T-helper 17 cell (primary cell): ENCODE results near the gene GABRG1. TPM values are rescaled to one million over a fixed set of nuclear protein-coding genes. Genes with fewer than 3 reads are reported as not detected.

ENCODE experiments used
- ATAC-seq: fragments of 150-1000 bp; cut with Tn5 transposase; 2 replicates; pipeline ENCODE4 v1.10.0; 2021; ENCODE audit warnings: mild to moderate bottlenecking, moderate library complexity
- DNase-seq, 3 donors: peaks; one replicate each; pipeline versions ENCODE4 v3.0.0 to v3.0.0-alpha.2; 2020 to 2021
- H3K9me3 ChIP-seq: one replicate; pipeline ENCODE4 v1.7.0; 2013; ENCODE audit warnings: low read length, mild to moderate bottlenecking; ENCODE audit not compliant: control insufficient read depth, poor library complexity, severe bottlenecking
- H3K27ac Mint-ChIP-seq: one replicate; pipeline ENCODE4 v1.8.0; 2022; ENCODE audit warnings: mild to moderate bottlenecking, moderate library complexity, mixed read lengths
- H3K27me3 Mint-ChIP-seq: one replicate; pipeline ENCODE4 v1.8.0; 2022; ENCODE audit warnings: mixed read lengths
- H3K36me3 Mint-ChIP-seq: one replicate; pipeline ENCODE4 v1.8.0; 2022; ENCODE audit warnings: low read depth, mixed read lengths
- H3K4me1 Mint-ChIP-seq: one replicate; pipeline ENCODE4 v1.8.0; 2022; ENCODE audit warnings: mild to moderate bottlenecking, mixed read lengths
- H3K4me3 Mint-ChIP-seq: one replicate; pipeline ENCODE4 v1.8.0; 2022; ENCODE audit warnings: mild to moderate bottlenecking, moderate library complexity, mixed read lengths
- total RNA-seq, 4 donors: library from RNA in 2 of 4; stranded (reverse) in 2 of 4; gene quantifications; one replicate each; pipeline ENCODE4 v1.2.3 and lab custom pipeline; 2022 to 2026

GABRG1 gene
- not detected for total RNA-seq
- total RNA-seq (lab: John Stamatoyannopoulos, UW), result 0 reads per million in 2 donors

DNA sequence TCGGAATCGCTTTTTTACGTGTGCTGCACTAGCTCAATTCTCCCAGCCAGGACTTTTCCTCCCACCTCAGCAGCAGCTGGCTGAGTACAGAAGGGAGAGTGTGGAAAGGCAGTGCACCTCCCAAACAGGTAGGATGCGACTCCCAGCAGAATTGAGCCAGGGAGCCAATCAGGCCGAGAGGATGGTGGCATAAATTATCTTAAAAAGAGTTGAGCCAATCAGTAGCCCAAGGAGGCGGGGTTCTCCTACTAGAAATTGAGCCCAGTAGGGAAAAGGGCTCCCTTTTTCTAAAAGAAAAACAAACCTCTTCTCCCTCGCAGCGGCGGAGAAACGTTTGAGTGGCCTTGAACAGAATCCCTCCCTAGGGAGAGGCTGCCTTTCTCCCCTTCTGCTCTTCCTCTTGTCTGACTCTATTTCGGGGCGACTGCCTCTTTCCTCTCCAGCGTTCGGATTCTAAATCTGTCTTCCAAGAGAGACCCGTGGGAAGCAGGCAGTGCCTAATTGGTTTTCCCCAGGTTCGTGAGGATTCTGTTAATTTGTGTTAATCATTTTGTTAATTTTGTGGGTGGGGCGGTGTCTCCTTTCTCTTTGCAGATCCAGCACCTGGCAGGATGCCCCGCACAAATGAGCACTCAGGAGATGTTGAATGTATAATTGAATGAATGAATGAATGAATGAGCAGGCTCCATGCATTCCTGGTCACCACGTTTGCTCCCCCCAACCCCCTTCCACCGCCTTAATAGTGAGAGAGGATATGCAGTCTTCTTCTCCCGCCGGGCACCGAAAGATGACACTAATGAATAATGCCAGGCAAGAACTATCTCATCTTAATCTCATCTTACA is at the start of gene GABRG1:
GABRG1 (minus strand) TSS at position 142 of the 843 bp plus-strand sequence; CDS start at position 1, 141 bp downstream.
- no peaks in the 10 kb centered on the region for H3K4me1 Mint-ChIP-seq
- ATAC-seq, result no peak
- H3K4me3 Mint-ChIP-seq, result no peak within 1 kb of the TSS
- no peak for DNase-seq
- no peaks in the 10 kb centered on the region for H3K27me3 Mint-ChIP-seq
- H3K27ac Mint-ChIP-seq, result no peak within 1 kb of the TSS
- no peaks in the 10 kb centered on the region for H3K36me3 Mint-ChIP-seq
- H3K9me3 ChIP-seq, result no peaks in the 10 kb centered on the region

DNA sequence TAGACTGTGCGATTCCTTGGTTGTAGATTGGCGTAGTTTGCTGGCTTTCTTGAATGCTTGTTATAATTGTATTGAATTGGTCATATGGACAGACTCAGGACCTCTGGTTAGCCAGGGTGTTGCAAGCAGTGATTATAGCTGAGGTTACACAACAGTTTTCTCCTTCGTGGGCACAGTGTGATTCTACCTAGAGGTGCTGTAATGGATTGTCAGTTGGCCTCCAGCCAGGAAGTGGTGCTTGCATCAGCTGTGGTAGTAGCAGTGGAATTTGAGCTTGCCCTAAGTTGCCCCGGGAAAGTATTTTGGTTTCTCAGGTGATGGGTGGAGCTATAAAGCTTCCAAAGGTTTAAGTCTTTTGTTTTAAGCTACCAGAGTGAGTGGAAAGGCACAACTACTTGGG is 23.1 kb upstream of the GABRG1 start:
- DNase-seq (no peak), ATAC-seq (no peak)
- Mint-ChIP-seq H3K36me3 (no peaks in the 10 kb centered on the region), H3K4me3 (no peak overlapping the region), H3K27ac (no peak overlapping the region), H3K27me3 (no peaks in the 10 kb centered on the region), H3K4me1 (no peaks in the 10 kb centered on the region)
- H3K9me3 ChIP-seq, result no peaks in the 10 kb centered on the region

DNA sequence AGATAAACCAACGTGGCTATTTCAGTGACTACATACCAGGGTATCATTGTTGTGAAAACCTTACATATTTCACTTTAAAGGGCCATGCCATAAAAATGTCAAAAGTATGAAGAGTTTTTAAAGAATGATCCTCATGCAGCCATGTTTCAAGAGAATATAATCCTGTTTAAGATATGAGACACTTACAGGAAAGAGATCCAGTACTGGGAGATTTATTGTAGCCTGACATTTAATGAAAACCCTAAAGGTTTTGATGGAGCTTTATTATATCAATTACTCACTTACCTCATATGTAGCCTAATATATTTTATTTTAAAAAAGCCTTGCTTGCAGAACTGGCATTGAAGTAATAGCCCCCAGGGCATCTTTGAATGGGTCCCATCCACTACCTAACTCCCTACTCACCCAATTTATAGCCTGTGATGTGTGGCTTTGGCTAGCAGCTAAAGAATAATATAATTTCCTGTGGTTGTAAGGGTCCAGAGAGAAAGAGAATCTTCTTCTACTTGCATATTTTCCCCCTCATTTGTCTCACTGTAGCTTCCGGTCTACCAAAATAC is 7.7 kb upstream of the GABRG1 start:
- Mint-ChIP-seq H3K4me1 (no peaks in the 10 kb centered on the region), H3K27me3 (no peaks in the 10 kb centered on the region), H3K4me3 (no peak overlapping the region), H3K27ac (no peak overlapping the region), H3K36me3 (no peaks in the 10 kb centered on the region)
- no peak for DNase-seq
- no peaks in the 10 kb centered on the region for H3K9me3 ChIP-seq
- ATAC-seq, result no peak

DNA sequence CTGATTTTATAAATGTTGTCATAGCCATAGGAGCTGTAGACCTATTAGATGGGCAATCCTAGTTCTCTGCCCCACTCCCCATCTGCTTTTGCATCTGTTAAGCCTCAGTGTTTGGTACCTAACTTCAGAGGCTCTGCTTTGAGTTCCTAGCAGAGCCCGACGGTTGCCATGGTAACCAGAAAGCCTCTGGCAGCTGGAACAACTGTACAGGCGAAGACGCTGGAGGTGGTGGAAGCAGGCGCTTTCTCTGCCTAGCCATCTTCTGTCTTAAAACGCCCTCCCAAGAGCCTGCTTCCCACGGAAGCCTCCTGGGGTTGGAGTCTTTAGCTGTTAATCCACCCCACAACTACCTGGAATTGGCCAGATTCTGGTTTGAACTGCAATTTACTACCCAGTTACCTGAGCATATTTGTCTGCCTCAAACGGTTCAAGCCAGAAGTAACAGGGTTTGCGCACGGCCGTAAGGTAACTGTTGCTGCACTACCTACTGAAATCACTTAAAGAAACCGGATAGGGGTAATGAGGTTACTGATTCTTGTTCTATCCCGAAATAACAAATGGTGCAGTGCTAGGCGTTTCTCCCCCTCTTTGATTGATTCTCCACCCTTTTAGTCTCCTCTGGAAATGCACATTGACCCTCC is 1.0 kb upstream of the GABRG1 start:
- H3K4me3 Mint-ChIP-seq, result no peak overlapping the region
- no peaks in the 10 kb centered on the region for H3K4me1 Mint-ChIP-seq
- no peak overlapping the region for H3K27ac Mint-ChIP-seq
- ATAC-seq, result no peak
- H3K9me3 ChIP-seq, result no peaks in the 10 kb centered on the region
- no peaks in the 10 kb centered on the region for H3K36me3 Mint-ChIP-seq
- no peaks in the 10 kb centered on the region for H3K27me3 Mint-ChIP-seq
- no peak for DNase-seq

DNA sequence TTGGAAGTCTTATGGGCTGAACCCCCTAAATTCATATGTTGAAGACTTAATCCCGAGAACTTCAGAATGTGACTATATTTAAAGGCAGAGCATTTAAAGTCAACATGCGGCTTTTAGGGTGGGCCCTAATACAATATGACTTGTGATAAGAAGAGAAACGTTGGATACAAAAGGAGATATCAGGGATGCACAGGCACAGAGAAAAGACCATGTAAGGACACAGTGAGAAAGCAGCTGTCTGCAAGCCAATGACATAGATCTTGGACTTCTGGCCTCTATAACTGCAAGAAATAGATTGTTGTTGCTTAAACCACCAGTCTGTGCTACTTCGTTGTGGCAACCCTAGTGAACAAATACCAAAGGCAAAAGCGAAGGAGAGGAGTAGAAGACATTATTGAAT is 42.2 kb downstream of the GABRG1 start:
- no peaks in the 10 kb centered on the region for H3K27me3 Mint-ChIP-seq

DNA sequence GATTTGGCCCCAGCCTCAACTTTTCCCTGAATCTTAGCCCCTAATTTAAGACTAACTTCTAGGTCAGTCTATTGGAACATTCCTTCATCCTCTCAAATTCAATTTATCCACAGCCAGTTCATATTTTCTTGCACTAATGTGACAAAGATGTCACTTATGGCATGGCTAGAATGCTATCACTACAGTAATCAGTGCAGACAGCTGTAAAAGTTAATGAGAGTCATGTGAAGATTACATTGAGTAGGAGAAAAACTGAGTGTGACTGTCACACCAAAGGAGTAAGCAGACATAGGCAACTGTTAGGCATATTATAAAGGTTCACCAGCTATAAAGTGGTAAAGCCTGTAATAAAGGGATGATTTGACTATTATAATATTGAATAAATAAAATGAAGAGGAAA is 42.6 kb downstream of the GABRG1 start:
- Mint-ChIP-seq H3K27me3 (no peaks in the 10 kb centered on the region), H3K27ac (no peak overlapping the region), H3K36me3 (no peaks in the 10 kb centered on the region), H3K4me3 (no peak overlapping the region), H3K4me1 (no peaks in the 10 kb centered on the region)
- ATAC-seq (no peak), DNase-seq (no peak)
- no peaks in the 10 kb centered on the region for H3K9me3 ChIP-seq

More for the DNA sequence above, 42.2 kb downstream of the GABRG1 start:
- Mint-ChIP-seq H3K4me3 (no peak overlapping the region), H3K4me1 (no peaks in the 10 kb centered on the region), H3K27ac (no peak overlapping the region), H3K36me3 (no peaks in the 10 kb centered on the region)
- H3K9me3 ChIP-seq, result no peaks in the 10 kb centered on the region
- no peak for DNase-seq
- no peak for ATAC-seq

DNA sequence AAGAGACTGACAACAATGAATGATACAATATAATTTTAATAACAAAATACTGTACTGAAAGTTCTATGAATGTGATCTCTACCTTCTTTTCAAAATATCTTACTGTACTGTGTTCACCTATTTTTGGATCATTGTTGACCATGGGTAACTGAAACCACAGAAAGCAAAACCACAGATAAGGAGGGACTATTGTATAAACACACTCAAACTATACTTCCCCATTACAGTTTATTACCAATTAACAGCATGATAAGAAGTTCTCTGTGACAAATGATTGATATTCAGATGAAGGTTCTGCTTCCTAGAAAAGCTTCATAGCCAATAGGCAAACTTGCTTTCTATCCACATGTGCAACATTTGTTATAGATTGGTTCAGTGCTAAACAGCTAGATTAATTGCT is 50.1 kb downstream of the GABRG1 start:
- DNase-seq, result no peak
- H3K36me3 Mint-ChIP-seq, result no peaks in the 10 kb centered on the region

DNA sequence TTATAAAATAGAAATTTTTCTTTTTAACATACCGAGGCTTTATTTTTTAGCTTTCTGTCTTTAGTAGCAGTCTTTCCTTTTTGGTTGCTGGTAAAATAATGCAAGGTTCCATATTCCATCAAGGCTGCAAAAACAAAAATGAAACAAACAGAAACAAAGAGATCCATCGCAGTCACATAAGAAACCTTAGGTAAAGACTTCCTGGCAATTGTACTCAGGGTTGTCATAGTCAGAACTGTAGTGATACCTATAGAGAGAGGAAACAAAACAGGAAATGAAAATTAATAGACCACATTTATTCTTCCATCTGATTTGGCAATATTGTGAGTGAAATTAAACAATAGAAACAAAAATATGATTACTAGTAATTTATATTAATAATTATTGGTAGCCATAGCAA is 72.5 kb downstream of the GABRG1 start:
- DNase-seq (no peak), ATAC-seq (no peak)
- H3K27ac Mint-ChIP-seq, result no peak overlapping the region
- H3K9me3 ChIP-seq, result no peaks in the 10 kb centered on the region
- H3K4me1 Mint-ChIP-seq, result no peaks in the 10 kb centered on the region
- H3K36me3 Mint-ChIP-seq, result no peaks in the 10 kb centered on the region
- no peaks in the 10 kb centered on the region for H3K27me3 Mint-ChIP-seq
- no peak overlapping the region for H3K4me3 Mint-ChIP-seq

More for the DNA sequence above, 50.1 kb downstream of the GABRG1 start:
- H3K4me3 Mint-ChIP-seq, result no peak overlapping the region
- H3K27me3 Mint-ChIP-seq, result no peaks in the 10 kb centered on the region
- no peaks in the 10 kb centered on the region for H3K4me1 Mint-ChIP-seq
- no peaks in the 10 kb centered on the region for H3K9me3 ChIP-seq
- ATAC-seq, result no peak
- H3K27ac Mint-ChIP-seq, result no peak overlapping the region

DNA sequence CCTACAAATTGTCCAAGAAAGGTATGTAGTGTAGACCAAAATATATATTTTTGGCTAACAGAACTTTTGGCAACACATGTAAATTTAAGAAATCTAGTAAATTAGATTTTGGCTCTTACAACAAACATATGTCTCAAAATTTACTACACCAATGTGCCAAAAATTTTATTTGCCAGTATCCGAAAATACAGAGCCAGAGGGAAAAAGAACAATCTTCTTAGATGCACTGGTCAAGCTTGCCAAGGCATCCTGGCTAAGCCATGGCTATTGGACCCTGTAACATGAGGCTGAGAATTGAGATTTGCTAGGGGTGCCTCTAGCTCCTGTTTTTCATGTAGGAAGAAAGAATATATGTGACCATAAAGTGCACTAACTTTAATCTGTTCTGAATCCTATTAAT is 91.8 kb downstream of the GABRG1 start:
- no peak for DNase-seq
- ATAC-seq, result no peak
- Mint-ChIP-seq H3K4me1 (no peaks in the 10 kb centered on the region), H3K27me3 (no peaks in the 10 kb centered on the region), H3K4me3 (no peak overlapping the region), H3K36me3 (no peaks in the 10 kb centered on the region), H3K27ac (no peak overlapping the region)
- H3K9me3 ChIP-seq, result no peaks in the 10 kb centered on the region

DNA sequence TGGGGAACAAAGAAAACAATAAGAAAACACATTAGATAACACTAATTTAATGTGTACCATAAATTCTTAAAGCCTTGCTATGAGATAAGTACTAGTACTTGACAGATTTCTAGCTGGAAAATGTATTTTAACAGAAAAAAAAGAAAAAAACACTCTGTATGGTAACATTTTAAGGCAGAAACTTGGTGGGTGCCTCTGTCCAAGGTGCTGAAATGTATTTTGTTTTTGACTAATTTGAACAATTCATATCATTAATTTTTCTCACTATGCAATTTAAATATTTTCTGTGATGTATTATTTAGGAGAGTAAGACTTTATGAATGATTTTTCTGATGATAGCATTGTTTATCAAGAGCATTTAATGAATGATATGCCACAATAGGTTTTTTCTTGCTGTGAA is 107.5 kb downstream of the GABRG1 start:
- Mint-ChIP-seq H3K4me1 (no peaks in the 10 kb centered on the region), H3K36me3 (no peaks in the 10 kb centered on the region), H3K27ac (no peak overlapping the region), H3K4me3 (no peak overlapping the region), H3K27me3 (no peaks in the 10 kb centered on the region)
- ATAC-seq (no peak), DNase-seq (no peak)
- H3K9me3 ChIP-seq, result no peaks in the 10 kb centered on the region

DNA sequence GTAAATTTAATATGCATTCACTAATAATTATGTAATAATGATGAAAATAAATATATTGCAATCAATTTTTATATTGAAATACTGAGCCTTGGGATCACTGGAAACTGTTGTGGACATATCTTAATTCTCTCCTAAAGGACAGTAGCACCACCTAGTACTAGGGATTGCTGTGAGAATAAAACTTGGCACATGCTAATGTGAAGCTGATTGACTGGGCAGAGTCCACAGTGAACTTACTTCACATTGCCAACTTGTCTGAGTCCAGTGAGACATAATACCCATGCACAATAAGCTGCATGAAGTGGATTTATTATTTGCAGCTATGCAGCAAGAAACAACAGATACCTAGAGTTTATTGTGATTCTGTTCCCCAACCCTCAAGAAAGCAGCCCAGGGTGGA is 131.1 kb downstream of the GABRG1 start:
- no peaks in the 10 kb centered on the region for H3K9me3 ChIP-seq
- no peaks in the 10 kb centered on the region for H3K4me1 Mint-ChIP-seq
- ATAC-seq (no peak), DNase-seq (no peak)
- peaks cover under 1% of the 10 kb centered on the region for H3K36me3 Mint-ChIP-seq
- H3K4me3 Mint-ChIP-seq, result no peak overlapping the region
- no peak overlapping the region for H3K27ac Mint-ChIP-seq
- no peaks in the 10 kb centered on the region for H3K27me3 Mint-ChIP-seq

DNA sequence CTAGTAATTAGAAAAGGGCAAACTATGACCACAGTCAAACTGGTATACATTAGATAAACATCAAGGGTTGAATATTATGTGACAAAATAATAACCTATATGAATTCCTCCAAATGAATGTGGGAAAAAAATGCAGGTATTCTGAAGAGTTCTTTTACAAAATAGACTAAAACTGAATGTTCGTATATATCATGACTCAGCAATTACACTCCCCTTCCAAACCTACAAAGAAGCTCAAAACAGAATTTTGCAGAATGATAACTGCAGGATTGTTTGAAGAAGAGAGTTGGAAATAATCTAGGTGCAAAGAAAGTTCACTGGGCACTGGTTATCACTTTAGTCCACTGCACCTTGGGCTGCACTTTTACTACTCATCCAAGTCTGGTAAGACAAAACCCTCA is 134.1 kb downstream of the GABRG1 start:
- ATAC-seq, result no peak
- DNase-seq, result no peak
- H3K27me3 Mint-ChIP-seq, result no peaks in the 10 kb centered on the region
- peaks cover 2% of the 10 kb centered on the region for H3K36me3 Mint-ChIP-seq
- no peaks in the 10 kb centered on the region for H3K9me3 ChIP-seq
- H3K4me1 Mint-ChIP-seq, result no peaks in the 10 kb centered on the region
- H3K27ac Mint-ChIP-seq, result no peak overlapping the region
- no peak overlapping the region for H3K4me3 Mint-ChIP-seq

DNA sequence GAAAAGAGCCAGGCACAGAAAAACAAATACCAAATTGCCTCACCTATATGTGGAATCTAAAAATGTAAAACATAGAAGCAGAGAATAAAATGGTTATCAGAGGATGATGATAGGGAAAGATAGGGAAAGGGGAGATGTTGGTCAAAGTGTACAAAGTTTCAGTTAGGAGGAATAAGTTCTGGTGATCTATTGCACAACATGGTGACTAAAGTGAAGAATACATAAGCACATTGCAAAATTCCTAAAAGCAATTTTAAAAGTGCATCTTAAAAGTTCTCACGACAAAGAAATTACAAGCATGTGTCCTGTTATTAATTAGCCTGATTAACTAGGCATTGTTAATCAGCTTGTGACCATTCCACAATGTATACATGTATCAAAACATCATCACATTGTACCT is 136.0 kb downstream of the GABRG1 start:
- ATAC-seq (no peak), DNase-seq (no peak)
- no peaks in the 10 kb centered on the region for H3K9me3 ChIP-seq
- Mint-ChIP-seq H3K4me3 (no peak overlapping the region), H3K36me3 (peaks cover 2% of the 10 kb centered on the region), H3K27me3 (no peaks in the 10 kb centered on the region), H3K4me1 (no peaks in the 10 kb centered on the region), H3K27ac (no peak overlapping the region)
